ENCODE measurements around the gene GCLM.

DNA sequence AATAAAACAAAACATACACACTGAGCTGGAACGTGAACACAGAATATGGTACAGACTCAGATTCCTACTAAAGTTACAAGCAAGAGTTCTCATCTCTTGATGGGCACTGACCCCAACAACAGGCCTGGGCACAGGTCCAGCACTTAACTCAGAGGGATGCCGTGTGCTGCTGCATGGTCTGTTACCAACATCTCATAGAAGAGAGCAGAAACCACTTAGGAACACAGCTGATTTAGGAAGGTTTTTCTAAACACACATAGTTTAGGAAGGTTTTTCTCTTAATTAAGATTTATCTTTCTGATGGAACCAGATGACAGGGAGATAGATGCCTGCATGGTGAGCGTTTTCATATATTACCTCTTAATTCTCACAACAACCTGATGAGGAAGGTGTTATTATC is 1.5 kb downstream of the GCLM start:
- TF ChIP-seq, protein P1, sequence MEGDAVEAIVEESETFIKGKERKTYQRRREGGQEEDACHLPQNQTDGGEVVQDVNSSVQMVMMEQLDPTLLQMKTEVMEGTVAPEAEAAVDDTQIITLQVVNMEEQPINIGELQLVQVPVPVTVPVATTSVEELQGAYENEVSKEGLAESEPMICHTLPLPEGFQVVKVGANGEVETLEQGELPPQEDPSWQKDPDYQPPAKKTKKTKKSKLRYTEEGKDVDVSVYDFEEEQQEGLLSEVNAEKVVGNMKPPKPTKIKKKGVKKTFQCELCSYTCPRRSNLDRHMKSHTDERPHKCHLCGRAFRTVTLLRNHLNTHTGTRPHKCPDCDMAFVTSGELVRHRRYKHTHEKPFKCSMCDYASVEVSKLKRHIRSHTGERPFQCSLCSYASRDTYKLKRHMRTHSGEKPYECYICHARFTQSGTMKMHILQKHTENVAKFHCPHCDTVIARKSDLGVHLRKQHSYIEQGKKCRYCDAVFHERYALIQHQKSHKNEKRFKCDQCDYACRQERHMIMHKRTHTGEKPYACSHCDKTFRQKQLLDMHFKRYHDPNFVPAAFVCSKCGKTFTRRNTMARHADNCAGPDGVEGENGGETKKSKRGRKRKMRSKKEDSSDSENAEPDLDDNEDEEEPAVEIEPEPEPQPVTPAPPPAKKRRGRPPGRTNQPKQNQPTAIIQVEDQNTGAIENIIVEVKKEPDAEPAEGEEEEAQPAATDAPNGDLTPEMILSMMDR (IDR thresholded peaks at IDR 0.05; ENCODE audit: insufficient read depth, low read length, poor library complexity, severe bottlenecking): no peak
- TF ChIP-seq EZH2phosphoT487 (conservative IDR thresholded peaks at IDR 0.05; ENCODE audit: low read length): no peak

Data from SU-DHL-6 (cell line).